ENCODE data around the gene MEF2D. TPM values are rescaled to one million over a fixed set of nuclear protein-coding genes. Genes with fewer than 3 reads are reported as not detected.

Gene MEF2D
- total RNA-seq, 1 experiment from 2014 or later = 6.1 TPM

DNA sequence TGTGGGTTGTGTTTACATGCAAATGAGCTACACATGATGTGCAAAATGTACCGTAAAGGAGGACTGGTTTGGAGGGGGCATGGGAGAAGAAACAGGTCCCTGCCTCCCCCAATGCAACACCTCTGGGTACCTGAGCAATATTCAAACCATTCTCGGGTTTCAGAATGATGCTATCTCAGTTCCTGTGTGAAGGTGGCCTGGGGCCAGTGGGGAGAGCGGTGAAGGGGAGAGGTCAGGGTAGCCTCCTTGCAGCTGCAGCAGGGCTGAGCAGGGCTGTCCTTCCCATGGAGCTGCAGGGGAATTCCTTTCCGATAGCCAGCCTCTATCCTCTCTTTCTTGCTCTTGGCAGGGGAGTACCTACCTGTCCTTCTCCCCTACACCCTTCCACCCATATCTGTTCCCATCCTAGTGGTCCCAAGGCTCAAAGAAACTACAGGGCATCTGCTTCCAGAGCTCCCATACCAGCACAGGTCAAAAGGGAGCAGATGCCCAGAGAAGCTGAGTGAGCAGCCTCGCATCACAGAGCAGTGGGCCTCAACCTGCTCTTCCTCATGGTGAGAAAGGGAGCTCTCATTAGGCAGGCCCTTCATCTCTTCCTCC is 11.9 kb downstream of the MEF2D start:
- DNase-seq (ENCODE audit: low read depth) = no peak

DNA sequence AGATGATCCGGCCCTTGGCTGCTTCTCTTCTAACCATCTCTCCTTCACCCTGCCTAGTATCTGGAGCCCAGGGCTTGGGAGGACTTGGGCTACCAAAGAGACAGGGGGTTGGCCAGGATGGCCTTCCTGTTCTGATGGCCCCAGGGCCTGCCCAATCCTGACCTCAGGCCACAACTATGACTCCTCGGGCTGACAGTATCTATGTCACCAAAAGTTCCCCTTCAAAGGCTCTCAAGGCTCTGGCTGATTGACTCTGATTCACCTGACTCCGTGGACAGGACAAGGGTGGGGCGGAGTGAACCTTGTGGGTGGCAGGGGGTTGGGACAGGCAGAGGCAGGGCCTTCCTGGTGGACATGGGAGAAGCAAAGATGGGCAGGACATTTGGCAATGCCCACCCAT is 12.7 kb downstream of the MEF2D start:
- no peak for DNase-seq (ENCODE audit: low read depth)

DNA sequence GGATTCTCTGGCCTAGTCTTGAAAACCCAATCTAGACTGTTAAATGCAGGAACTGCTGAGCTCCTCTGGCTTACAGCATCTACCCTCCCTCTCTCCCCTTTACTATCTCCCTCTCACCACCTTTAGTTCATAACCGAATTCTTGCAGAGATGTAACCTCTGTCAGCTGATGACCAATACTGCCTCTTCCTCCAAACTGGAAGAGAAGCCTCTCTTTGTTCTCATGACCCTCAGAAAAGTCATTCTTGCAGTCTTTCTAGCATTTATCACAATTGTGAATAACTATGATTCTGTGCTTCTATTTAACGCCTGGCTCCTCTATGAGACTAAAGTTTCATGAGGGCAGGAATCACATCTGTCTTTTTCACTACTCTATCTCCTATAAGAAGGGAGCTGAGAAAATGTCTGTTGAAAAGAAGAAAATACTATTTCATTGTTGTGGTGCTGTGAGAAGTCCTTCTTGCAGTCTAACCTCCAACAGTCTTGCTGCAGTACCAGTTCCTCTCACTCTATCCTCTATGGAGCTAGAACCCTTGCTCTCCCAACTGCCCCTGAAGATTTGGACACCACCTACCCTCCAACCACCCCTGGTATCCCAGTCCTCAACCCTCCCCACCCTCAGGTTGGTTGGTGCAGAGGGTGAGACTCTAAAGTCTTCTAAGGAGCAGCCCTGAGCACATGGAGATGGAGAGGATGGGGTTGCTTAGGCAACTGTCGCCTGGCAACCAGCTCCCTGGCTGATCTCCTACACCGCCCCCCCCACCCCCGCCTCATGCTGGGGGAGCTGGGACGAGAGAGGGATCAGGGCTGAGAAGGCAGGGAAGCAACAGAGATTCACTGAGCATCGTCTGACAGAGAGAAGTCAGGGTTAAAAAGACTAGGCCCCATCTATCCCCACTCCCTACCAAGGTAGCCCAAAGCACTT is 13.9 kb downstream of the MEF2D start:
- no peak for DNase-seq (ENCODE audit: low read depth)

DNA sequence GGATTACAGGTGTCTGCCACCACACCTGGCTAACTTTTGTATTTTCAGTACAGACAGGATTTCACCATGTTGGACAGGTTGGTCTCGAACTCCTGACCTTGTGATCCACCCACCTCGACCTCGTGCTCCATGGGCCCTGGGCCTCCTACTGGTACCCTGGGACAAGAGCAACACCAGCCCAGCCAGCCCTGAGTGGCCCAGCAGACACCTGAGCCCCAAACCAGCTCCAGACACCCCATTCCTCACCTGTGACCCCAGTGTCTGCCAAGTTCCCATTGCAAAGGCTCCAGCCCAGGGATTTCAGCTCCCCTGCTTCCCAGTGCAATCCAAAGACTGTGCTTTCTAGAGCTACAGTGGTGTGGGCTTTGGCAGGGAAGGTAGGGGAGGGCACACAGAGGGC is 14.6 kb downstream of the MEF2D start:
- DNase-seq (ENCODE audit: low read depth) = no peak

DNA sequence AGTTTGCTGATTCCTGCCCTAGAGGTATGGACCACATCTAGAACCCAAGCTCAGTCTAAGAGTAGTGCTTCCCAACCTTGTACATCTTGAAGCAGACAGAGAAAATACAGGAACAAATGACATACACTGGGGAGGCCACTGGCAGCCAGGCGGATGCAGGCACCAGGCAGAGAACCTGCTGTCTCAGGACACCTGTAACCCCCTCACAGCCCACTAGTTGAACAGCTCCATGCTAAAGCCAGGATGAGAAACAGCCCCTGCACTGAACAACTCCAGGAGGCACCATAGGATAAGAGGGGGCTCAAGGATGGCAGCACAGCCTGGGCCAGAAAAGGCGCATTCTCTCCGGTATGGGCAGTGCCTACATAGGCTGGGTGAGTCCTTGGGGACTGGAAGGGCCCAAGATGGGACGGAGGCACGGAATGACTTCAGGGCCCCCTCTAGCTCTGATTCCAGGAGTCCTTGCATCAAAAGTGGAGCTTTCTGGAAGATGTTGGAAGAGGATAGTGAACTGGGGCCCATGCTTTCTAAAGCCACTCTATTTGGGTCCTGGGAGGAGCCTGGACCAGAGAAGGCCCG is 16.0 kb downstream of the MEF2D start:
- no peak for DNase-seq (ENCODE audit: low read depth)

DNA sequence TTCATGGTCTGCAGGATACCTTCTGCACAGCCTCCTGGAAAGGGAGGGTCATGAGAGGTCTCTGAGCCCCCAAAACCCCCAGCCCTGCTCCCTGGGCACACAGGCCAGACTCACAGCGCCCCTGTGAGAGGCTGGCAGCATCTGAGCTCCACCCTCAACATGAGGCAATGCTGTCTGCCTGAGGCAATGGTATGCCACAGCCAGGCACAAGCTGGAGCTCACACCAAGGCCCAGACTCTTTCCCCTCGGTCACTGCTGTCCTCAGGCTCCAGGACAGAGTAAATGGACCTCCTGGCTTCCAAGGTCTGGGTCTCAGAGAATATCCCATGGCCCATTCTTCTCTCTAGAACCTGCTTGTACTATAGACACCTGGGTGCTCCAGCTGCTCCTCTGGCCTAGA is 17.2 kb downstream of the MEF2D start:
- DNase-seq (ENCODE audit: low read depth) = no peak

DNA sequence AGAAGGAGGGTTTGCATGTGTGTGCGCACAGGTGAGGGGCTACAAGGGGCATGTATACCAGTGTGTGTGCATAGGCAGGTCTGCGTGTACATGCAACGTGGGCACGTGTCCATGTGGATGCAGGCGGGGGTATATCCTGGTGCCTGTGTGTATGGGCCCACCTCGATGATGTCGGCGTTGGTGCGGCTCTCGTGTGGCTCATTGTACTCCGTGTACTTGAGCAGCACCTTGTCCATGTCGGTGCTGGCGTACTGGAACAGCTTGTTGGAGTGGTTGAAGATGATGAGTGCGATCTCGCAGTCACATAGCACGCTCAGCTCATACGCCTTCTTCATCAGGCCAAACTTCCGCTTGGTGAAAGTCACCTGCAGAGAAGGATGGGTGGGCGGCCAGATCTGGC is 18.3 kb downstream of the MEF2D start:
- DNase-seq (ENCODE audit: low read depth) = no peak

DNA sequence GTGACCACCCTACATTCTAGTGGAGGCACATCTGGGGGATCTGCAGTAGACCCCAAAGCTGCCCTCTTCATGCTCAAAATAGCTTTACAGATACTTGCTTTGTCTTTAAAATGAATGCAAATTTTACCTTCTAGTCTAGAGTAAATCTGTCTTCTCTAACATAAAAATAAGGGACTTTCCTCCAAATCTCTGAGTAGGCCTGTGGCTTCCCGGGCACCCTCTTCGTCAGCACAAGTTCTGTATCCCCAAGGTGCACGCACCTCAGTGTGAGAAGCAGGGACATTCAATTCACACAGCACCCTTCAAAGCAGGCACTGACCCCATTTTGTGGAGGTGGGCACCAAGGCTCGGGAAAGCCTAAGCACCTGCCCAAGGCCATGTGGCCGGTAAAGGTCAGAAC is 19.0 kb downstream of the MEF2D start:
- no peak for DNase-seq (ENCODE audit: low read depth)

DNA sequence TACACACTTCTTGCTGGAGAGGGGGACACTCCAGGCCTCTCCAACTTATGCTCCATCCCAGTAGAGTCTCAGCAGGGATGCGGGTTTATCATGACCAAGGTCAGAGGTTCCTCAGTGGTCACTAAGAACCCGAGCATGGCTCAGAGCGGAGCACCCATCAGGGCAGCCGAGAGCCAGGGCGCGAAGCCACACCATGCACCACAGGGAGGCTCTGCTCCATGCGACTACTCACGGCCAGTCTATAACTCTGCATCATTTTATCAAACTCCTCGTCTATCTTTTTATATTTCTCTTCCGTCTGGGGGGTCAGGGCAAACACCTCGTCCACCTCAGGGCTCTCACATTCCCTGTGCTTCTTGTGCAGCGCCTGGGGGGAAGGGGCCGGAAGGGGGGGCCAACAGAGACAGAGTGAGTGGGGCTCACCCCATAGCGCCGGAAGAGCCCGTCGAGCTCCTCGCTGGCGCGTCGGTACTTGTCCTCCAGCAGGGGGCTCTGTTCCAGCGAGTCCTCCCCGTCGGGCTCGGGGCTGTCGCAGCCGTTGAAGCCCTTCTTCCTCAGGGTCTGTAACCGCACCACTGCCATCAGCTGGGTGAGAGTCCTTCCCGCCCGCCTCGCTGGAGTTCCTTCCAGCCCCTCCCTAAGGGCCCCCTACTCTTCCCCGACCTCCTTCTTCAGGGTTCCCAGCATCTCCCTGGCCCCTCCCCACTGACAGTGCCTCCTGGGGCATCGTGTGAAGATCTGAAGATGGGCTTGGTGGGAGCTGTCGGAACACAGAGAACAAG is 20.0 kb downstream of the MEF2D start:
- no peak for DNase-seq (ENCODE audit: low read depth)

DNA sequence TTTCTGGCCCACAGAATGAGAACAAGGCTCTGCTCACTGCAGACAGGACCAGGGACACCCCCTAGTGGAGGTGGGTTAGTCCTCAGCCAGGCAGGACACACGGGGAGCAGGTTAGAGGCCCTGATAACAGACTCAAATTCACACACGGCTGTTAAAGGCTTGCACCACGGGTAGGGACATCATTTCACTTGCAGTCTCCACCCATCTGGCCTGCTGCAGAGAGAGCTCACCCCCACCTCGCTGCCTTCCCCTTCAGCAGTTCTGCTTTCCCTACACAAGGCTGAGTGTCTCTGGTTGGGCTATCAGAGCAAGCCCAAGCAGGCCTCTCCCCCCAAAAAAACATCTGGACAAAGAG is 20.6 kb downstream of the MEF2D start:
- DNase-seq (ENCODE audit: low read depth) = no peak

DNA sequence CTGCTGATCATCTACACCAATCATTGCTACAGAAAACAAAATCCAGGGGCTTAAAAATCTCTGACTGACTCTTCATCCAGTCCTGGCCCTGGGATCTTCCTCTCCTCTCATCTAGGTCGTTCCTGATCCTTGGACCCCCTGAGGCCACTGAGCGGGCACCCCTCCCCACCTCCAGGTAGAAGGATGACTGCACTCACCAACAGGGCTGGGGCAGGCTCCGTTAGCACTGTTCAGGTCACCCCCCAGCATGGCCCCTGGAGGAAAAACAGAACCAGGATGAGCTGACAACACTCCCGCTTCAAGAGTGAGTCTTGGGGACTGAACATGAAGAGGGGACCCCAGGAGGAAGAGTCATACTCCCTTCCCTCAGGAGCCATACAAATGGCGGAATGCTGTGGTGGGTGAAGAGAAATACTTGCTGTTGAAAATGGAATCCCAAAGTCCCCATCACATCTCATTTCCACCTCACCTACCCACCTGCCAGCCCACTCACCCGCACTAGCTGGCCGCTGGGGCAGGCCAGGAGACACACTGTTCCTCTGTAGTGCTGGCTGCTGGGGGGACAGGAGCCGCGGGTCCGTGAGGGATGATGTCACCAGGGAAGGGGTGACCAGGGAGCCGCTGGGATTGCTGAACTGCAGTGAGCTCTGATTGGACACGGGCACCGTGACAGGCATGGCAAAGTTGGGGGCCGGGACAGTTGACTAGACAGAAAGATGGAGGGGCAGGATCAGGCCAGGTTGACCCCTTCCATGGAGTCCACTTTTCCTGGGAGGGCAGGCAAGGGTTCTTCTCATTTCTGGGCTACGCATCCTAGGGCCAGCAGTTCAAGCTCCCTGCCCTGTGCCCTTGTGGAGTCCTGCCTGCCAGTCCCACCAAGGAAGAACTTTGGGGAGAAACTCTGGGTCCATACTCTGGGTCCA is 21.2 kb downstream of the MEF2D start:
- DNase-seq (ENCODE audit: low read depth) = no peak

DNA sequence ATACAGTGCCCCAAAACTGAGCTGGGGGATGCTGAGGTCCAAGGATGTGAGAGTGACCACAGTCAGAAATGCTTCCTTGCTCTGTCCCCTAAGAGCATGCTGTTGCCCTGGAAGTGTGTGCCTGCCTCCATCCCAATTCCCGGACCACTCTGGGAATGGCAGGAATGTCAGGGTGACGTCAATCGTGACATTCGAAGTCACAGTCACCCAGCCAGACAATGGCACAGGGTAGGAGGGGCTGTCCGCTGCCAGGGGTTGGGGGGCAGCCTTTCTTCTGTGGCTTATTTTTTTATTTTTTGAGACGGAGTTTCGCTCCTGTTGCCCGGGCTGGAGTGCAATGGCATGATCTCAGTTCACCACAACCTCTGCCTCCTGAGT is 22.3 kb downstream of the MEF2D start:
- DNase-seq (ENCODE audit: low read depth) = no peak

DNA sequence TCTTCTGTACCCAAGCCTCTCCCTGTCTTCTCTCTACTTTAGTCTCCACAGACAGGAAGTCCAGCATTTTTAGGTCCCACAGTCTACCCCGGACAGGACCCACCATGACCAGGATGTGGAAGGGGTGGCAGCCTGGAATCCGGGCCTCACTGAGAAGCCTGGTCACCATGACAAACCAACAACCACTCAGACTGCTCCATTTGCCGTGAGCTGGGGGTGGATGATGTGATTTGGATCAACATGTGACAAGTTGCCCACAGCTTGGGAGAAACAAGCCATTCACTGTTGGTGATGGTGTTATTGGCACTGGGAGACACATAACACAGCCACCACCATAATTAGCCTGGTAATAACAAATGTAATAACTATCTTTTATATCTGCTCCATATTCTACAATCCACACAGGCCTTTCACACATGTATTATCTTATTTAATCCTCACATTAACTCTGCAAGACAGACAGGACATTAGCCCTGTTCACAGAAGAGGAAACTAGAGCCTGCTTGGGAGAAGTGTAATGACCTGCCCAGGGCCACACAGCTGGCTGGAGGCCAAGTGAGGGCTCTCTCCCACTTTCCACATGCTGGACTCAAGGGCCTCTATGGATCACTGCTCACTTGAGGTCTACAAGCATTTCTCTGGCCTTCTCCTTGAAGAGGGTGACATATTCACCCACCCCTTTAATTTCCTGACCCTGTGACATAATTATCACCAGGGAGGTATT is 22.9 kb downstream of the MEF2D start:
- no peak for DNase-seq (ENCODE audit: low read depth)

DNA sequence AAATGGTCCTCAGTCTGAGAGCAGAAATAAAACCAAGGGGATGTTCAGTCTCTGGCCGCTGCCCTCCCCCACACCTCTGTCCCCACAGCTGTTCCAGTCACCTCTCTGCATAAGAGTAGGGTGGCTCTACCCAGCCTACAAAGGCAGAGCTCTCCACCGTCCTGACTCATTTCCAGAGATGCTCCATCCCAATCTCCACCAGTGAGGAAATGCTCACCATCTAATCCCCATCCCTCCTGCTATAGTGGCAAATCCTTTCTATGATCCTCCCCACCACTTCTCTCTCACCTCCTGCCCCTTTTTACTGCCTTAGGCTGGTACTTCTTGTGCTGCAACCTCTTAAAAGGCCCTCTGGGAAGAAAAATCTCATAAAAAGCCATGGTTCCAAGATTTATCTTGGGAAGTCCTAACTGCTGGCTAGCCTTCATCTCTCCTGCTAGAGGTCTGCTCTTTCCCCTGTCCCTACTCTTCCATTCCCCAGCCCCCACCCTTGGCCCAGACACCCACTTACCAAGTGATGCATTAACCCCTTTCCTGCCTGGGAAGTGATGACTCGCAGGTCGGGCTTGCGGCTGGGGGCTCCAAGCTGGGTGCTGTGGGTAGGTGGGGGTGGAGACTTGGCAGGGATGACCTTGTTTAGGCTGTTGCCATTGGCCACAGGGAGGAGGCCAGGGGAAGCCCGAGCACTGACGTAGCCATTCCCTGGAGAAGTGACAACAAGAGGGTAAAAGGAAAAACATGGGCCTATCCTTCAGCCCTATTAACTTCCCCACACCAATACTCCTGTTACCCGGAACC is 23.9 kb downstream of the MEF2D start:
- peak; percentile 83 for DNase-seq (ENCODE audit: low read depth)

DNA sequence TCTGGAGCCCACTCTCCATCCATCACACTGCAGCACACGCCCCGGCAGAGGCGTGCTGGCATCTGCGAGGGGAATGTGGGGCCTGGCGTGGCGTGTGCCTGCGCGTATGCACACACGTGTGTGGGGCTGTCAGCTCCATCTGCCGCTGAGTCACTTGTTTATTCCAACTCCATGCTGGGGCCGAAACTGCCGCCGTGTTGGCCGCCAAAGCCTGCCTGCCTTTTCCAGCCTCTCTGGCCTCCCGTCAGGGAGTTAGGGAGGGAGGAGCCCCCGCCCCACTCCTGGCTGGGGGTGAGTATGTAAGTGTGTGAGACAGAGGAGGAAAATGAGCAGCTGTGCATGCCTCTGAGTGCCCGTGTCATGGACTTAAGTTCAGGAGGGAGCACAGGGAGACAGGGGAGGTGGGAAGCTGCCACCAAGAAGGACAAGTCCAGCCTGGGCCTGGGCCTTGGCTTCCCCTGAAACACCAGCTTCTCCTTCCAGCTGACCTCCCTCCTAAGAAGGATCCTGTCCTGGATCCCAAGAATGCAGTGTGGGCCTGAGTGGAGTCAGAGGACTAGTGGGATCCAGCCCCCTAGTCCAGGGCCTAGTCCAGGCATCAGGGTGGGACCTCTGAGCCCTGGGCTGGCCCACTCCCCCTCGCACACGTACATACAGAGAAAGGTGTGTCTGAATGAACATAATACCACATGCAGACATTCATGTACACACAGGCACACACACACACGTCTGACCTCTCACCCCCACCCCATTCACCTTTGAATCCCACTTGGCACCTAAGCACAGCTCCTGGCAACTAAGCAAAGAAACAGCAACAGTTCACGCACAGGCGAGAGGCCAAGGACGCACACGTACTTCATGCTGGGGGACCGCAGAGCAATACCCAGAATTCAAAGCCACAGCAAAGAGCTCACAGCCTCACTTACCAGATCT is 24.7 kb downstream of the MEF2D start:
- no peak for DNase-seq (ENCODE audit: low read depth)

DNA sequence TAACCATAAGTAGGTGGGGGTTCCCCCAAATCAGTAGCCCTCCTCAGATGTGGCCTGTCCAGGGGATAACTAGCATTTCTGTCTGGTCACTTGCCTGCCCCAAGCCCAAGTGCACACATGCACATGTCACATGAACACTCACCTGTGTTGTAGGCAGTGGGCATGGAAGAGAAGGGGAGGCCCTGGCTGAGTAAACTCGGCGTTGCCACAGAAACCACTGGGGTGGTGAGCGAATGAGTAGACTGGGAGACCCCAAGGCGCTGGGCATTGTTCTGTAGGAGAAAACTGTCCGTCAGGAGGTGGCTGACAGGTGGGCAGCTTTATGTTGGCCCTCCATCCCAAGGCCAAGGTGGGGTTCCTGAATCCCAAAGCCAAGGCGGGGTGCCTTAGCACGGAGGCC is 25.6 kb downstream of the MEF2D start:
- DNase-seq (ENCODE audit: low read depth) = no peak

DNA sequence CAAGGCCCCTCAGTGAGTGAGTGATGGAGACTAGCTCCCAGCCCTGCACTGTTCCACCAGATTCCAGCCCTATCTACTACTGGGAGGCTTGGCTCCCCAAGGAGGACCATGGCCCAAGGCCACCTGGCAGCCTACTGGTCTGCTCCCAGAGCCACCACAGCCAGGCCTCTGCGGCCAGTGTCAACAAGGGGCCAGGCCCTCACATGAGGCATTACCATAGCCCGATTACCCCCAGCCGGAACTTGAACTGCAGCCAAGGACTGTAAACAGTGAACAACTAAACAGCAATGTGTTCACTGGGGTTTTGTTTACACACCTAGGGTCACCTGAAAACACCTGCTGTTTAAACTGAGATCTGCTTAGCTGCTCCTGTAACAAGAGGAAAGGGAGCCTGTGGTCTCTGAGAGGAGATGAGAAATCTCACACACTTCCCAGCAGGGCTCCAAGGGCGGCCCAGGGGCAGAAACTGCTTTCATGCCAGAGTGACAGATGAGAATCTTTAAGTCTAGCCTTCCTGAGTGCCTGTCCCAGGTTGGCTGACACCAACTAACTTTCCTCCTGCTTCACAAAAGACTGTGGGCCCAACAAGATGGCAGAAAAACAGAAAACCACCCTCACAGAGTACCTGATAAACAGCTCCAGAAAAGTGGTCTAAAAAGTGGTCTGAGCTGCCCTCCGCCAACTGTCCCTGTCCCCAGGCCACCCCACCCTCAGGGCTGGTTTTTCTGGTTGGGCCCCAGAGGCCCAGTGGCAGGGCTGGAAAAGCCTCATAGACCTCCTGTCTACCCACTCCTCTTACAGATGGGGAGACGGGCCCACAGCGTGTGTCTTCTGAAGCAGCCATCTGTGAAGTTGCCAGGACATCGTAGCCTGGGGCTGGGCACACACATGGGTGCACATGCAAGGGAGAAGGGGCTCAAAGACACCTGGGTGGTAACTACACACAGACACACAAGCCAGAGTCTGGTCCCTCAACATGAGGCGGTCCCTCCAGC is 28.8 kb downstream of the MEF2D start:
- no peak for DNase-seq (ENCODE audit: low read depth)

Data from Daoy (cell line).